ENCODE measurements around the gene CMA1.
"Not testable (repeated sequence)": the region's sequence is repeated elsewhere in the genome, so short reads cannot be mapped to it uniquely, and the experiment has no call there.

CMA1 gene

GRCh38 chr14:24508155-24508840, at the start of gene CMA1:
Gene CMA1 (minus strand): TSS chr14:24508265. CDS start chr14:24508235, 30 bp downstream.
- DNase-seq (ENCODE audit: low read depth in 2 of 2), result no peak

GRCh38 chr14:24556756-24557155, 48.7 kb upstream of the CMA1 start:
- DNase-seq (ENCODE audit: low read depth in 2 of 2), result no peak

GRCh38 chr14:24549064-24549463, 41.0 kb upstream of the CMA1 start:
- not testable (repeated sequence) for DNase-seq (ENCODE audit: low read depth in 2 of 2)

- DNase-seq (ENCODE audit: low read depth in 2 of 2), result no peak
These were observed 34.4 kb upstream of the CMA1 start for GRCh38 chr14:24542346-24542936.

DNA sequence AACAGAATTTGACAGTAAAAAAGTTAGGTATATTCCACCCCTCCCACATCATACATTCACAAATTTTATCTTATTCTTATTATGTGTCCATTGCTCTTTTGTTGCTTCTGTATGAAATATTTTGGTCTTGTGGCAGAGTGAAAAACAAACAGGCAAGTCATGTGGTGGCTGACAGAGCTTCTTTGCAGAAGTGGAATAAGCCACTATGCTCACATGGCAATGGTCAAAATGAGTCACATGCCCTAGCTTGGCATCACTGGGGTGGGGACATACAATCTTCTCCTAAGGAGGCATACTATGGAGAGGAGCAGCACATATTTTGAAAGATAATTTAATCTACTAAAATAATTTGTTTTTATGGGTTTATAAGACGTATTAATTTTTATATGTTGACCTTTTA, 27.7 kb upstream of the CMA1 start:
- DNase-seq (ENCODE audit: low read depth in 2 of 2), result no peak

- DNase-seq (ENCODE audit: low read depth in 2 of 2), result no peak
These were observed 26.2 kb upstream of the CMA1 start for GRCh38 chr14:24534286-24534685.

DNA sequence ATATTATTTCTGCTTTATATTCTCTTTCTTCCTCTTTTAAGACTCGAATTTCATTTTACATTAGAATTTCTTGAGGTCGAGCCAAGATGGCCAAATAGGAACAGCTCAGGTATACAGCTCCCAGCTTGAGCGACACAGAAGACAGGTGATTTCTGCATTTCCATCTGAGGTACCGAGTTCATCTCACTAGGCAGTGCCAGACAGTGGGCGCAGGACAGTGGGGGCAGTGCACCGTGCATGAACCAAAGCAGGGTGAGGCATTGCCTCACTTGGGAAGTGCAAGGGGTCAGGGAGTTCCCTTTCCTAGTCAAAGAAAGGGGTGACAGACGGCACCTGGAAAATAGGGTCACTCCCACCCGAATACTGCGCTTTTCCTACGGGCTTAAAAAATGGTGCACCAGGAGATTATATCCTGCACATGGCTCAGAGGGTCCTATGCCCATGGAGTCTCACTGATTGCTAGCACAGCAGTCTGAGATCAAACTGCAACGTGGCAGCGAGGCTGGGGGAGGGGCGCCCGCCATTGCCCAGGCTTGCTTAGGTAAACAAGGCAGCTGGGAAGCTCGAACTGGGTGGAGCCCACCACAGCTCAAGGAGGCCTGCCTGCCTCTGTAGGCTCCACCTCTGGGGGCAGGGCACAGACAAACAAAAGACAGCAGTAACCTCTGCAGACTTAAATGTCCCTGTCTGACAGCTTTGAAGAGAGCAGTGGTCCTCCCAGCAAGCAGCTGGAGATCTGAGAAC, 18.0 kb upstream of the CMA1 start:
- DNase-seq (ENCODE audit: low read depth in 2 of 2), result not testable (repeated sequence)

GRCh38 chr14:24518851-24519250, 10.8 kb upstream of the CMA1 start:
- DNase-seq (ENCODE audit: low read depth in 2 of 2), result no peak

- no peak for DNase-seq (ENCODE audit: low read depth in 2 of 2)
These were observed 6.1 kb upstream of the CMA1 start for GRCh38 chr14:24514209-24514608.

DNA sequence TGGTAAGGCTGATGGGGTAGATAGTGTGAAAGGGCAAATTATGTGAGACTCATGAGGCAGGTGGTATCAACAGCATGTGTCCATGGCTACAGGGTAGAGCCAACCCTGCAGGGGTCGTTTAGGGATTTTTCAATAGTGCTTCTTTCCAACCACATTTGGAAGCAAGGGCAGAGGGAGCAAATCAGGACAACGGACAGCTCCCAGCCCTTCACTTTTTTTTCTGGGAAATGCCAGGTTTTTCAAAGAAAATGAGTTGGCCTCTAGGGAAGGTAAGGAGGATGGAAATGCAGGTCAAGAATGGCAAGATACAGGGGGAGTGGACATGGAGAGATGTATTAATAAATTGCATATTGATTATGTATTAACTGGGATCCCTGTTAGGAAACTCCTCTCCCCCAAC, 4.9 kb upstream of the CMA1 start:
- no peak for DNase-seq (ENCODE audit: low read depth in 2 of 2)

GRCh38 chr14:24506443-24506842, 1.6 kb downstream of the CMA1 start:
- no peak for DNase-seq (ENCODE audit: low read depth in 2 of 2)

DNA sequence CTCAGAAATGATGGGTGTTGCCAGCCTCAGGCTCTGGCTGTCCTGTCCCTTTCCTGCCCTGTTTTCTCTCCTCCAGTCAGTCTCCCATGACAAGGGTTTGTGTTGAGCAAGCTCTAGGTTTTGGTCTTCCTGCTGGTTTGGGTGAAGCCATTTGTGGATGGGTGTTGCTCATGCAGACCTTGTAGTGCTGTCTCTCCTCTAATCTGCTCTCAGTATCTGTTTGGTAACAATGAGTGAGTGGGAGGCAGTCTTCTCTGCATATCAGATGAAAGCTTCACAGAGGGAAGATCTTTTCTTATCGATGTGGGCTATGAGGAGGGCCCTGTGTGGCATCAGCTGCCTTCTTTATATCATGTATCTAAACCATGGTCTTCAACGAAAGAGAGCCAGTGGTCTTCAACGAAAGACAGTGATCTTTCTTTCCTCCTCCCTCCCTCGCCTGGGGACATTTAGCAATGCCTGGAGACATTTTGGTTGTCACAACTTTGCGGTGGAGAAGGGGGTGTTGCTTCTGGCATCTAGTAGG, 3.6 kb downstream of the CMA1 start:
- no peak for DNase-seq (ENCODE audit: low read depth in 2 of 2)

DNA sequence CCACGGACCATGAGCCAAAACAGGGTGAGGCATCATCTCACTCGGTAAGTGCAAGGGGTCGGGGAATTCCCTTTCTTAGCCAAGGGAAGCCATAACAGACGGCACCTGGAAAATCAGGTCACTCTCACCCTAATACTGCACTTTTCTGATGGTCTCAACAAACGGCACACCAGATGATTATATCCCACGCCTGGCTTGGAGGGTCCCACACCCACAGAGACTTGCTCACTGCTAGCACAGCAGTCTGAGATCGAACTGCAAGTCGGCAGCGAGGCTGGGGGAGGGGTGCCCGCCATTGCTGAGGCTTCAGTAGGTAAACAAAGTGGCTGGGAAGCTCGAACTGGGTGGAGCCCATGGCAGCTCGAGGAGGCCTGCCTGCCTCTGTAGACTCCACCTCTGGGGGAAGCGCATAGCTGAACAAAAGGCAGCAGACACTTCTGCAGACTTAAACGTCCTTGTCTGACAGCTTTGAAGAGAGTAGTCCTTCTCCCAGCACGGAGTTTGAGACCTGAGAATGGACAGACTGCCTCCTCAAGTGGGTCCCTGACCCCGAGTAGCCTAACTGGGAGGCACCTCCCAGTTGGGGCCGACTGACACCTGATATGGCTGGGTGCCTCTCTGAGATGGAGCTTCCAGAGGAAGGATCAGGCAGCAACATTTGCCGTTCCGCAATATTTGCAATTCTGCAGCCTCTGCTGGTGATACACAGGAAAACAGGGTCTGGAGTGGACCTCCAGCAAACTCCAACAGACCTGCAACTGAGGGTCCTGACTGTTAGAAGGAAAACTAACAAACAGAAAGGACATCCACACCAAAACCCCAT, 16.3 kb downstream of the CMA1 start:
- DNase-seq (ENCODE audit: low read depth in 2 of 2), result not testable (repeated sequence)

DNA sequence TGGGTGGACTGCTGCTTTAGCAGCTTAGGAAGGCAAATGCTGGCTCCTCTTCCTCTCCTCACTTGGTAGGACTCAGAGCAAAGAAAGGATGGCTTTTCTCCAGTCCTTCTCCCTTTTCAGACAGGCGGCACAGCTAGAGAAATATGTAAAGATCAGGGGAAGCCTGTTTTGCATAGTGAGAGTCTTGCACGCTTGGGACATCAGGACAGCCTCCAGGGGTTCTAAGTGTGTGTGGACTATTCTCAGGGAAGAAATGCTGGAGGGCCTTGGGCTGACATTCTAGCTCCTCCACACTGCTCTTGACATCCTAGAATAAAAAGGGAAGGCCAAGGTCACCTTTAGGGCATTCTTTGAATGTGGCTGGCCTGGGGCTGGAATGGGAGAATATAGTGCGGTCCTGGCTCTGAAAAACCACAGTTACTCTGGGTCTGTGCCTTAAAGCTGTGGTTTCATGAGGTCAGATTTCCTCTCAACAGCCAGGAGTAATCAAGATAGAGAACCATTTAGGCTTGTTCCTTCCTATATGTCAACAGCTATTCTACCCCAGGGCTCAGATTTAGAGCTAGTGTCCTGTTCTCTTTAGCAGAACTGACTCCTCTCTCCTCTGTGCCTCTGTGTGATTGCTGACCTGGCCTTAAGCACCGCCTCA, 24.3 kb downstream of the CMA1 start:
- no peak for DNase-seq (ENCODE audit: low read depth in 2 of 2)

- DNase-seq (ENCODE audit: low read depth in 2 of 2), result not testable (repeated sequence)
These were observed 25.3 kb downstream of the CMA1 start for GRCh38 chr14:24482699-24483303.

DNA sequence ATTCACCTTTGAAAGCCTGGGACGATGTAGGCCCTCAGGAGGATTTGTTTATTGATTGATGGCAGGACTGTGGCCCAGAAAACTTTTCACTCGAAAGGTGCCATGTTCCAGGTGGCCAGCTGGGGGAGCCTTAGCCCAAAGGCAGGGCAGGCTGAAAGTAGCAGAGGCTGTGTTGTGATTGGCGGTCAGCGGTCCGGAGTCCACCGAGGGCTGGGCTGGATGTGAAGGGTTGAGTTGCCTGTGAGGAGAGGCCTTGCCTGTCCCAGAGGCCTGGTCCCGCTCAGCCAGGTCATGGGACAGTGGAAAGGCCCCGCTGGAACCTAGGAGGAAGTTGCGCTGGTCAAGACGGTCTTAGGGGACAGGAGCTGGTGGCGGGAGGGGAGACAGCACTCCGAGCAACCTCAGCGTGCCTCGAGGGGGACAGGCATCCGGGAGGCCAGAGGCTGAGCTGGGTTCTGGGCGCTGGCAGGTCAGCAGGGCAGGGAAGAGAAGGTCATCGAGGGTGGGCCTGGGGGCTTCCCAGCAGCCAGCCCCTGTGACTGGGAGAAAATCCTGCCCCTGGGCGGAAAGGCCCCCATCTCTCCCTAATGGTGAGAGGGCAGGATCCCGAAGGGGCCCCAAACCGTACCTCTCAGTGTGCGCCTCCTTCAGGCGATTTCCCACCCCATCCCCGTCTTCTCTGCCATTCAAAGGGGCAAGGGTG, 26.3 kb downstream of the CMA1 start:
- peak in 1 of 2 donors; percentile 5 for DNase-seq (ENCODE audit: low read depth in 2 of 2)

- DNase-seq (ENCODE audit: low read depth in 2 of 2), result not testable (repeated sequence)
These were observed 28.1 kb downstream of the CMA1 start for GRCh38 chr14:24479999-24480398.

DNA sequence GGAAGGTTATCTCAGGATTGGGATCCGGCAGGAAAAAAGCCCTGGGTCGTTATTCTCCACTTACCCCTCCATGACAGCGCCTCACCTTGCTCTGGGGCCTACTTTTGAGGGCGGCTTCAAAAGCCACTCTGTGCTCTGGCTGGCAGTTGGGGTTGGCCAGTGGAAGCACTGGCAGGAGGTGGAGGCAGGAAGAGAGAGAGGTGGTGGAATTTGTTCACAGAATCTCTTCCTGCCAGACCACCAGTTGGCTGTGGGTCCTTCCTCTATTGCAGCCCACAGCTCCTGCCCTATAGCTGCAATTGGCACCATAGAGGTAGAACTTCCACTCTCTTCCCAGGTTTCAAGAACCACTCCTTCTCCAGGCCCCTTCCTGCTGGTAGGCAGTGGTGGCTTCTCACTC, 32.8 kb downstream of the CMA1 start:
- DNase-seq (ENCODE audit: low read depth in 2 of 2), result no peak

DNA sequence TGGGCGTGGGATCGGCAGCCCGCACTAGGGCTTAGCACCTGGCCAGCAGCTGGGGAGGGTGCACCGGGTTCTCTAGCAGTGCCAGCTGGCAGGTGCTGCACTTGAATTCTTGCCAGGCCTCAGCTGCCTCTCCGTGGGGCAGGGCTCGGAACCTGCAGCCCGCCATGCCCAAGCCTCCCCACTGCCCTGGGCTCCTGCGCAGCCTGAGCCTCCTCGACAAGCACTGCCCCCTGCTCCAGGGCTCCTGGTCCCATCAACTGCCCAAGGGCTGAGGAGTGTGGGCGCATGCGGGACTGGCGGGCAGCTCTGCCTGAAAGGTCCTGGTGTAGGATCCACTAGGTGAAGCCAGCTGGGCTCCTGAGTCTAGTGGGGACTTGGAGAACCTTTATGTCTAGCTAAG, 34.9 kb downstream of the CMA1 start:
- DNase-seq (ENCODE audit: low read depth in 2 of 2), result no peak

DNA sequence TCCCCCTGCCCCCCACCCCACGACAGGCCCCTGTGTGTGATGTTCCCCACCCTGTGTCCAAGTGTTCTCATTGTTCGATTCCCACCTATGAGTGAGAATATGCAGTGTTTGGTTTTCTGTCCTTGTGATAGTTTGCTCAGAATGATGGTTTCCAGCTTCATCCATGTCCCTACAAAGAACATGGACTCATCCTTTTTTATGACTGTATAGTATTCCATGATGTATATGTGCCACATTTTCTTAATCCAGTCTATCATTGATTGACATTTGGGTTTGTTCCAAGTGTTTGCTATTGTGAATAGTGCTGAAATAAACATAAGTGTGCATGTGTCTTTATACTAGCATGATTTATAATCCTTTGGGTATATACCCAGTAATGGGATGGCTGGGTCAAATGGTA, 37.6 kb downstream of the CMA1 start:
- DNase-seq (ENCODE audit: low read depth in 2 of 2), result not testable (repeated sequence)
